Mammary epithelial cell (primary cell): ENCODE measurements around the gene TCHHL1.

ENCODE experiments used
- EZH2 ChIP-seq: IDR thresholded peaks from 2 replicates; pipeline ENCODE4 v1.6.1; 2012; ENCODE audit warnings: low read length, inconsistent platforms, borderline replicate concordance
- TF ChIP-seq, protein P1 (sequence below), 2 donors: IDR thresholded peaks in 1 of 2; conservative IDR thresholded peaks in 1 of 2; 2 replicates each; pipeline ENCODE4 v1.5.1; 2011 to 2012; ENCODE audit warnings: inconsistent platforms in 2 of 2, low read length in 2 of 2, mild to moderate bottlenecking in 2 of 2, control low read depth in 1 of 2, low read depth in 1 of 2; ENCODE audit not compliant: insufficient read depth in 1 of 2; ENCODE audit errors: extremely low read depth in 1 of 2

DNA sequence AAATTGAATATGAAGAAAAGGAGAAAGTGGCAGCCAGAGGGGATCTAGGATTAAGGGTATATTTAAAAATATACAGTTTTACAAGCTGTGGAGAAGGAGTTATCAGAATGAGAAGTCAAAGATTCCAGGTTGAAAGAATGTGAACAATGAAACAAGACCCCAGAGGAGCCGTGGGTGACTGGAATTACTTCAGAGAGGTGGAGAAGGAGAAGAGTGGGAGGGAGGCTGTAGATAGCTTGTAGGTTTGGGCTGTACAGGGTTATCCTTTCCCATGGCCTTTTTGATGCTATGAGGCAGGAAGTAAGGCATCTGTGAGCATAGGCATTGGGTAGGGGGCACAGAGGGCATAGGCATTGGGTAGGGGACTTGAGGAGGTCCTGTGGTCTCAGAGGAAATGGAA is 46.8 kb downstream of the TCHHL1 start:
- TF ChIP-seq, protein P1, sequence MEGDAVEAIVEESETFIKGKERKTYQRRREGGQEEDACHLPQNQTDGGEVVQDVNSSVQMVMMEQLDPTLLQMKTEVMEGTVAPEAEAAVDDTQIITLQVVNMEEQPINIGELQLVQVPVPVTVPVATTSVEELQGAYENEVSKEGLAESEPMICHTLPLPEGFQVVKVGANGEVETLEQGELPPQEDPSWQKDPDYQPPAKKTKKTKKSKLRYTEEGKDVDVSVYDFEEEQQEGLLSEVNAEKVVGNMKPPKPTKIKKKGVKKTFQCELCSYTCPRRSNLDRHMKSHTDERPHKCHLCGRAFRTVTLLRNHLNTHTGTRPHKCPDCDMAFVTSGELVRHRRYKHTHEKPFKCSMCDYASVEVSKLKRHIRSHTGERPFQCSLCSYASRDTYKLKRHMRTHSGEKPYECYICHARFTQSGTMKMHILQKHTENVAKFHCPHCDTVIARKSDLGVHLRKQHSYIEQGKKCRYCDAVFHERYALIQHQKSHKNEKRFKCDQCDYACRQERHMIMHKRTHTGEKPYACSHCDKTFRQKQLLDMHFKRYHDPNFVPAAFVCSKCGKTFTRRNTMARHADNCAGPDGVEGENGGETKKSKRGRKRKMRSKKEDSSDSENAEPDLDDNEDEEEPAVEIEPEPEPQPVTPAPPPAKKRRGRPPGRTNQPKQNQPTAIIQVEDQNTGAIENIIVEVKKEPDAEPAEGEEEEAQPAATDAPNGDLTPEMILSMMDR (conservative IDR thresholded peaks at IDR 0.05 in 1 of 2, IDR thresholded peaks at IDR 0.05 in 1 of 2; ENCODE audit: extremely low read depth in 1 of 2, insufficient read depth in 1 of 2, low read depth in 1 of 2, low read length in 2 of 2) = no peak
- TF ChIP-seq EZH2 = no peak
